ENCODE measurements around the gene MSLN. TPM values are rescaled to one million over a fixed set of nuclear protein-coding genes. Genes with fewer than 3 reads are reported as not detected.

MSLN gene
- total and polyA plus RNA-seq, 2 of the 13 experiments (the other 11 are each of a cell fraction or from before 2014, with no cell fraction given): 2.0 to 2.3 TPM

DNA sequence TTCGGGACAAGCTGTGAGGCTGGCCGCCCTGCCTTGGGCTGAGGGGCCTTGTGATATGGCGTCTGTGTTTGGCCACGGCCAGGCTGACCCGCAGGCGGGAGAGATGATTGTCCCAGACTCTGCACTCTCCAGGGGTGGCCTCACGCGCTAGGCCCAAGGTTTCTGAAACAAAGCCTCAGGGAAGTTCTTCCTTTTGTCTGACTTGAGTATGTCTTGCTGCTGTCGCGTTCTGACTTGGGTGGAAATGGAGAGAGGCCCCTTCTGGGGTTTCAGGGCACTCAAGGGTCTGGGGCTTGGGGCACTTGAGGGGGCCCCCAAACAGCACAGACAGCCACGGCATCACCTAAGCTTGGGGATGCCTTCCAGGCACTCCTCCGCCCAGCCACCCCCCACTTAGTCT lies 49.5 kb upstream of the MSLN start:
- POLR2A ChIA-PET: no interaction called here
- H2AFZ ChIP-seq (ENCODE audit: low read length): no peak overlapping the region
- 19% methylated on average over 6 of the region's 12 CpGs for WGBS (ENCODE audit: low lambda C conversion rate)
- intact Hi-C loops (cut with micrococcal nuclease; ENCODE audit: unreplicated experiment) (no loop called here), in situ Hi-C loops (cut with HindIII; ENCODE audit: extremely low pct_ligation_motif_present, low pct_unique_long_range_greater_than_20kb) (loop anchor here (5.0 kb wide), 1 partner anchor 76 kb away; the partner anchor contains the start of genes CHTF18 and RPUSD1)
- H3K9me3 ChIP-seq (ENCODE audit: low read length): no peaks in the 10 kb centered on the region
- no peak overlapping the region for H3K4me2 ChIP-seq (ENCODE audit: low read depth, low read length)
- H3K27ac ChIP-seq (ENCODE audit: extremely low read length, insufficient read depth, low read length): no peak overlapping the region
- CTCF ChIA-PET (ENCODE audit: low intra/inter-chr PET ratio, low total read pairs): interaction anchor here (0.7 to 2.3 kb wide), 4 partner anchors 23 to 76 kb away, joined by 3 to 19 read pairs (median 10); no protein-coding TSS in a partner anchor
- H3K9ac ChIP-seq (ENCODE audit: insufficient read depth, low read depth, low read length): no peak overlapping the region
- TF ChIP-seq ZNF709 (CRISPR knock-in tag; IDR thresholded peaks at IDR 0.05) (no peak), CHD4 (IDR thresholded peaks at IDR 0.05; ENCODE audit: borderline replicate concordance, low read length) (no peak), SMAD3 (CRISPR knock-in tag; IDR thresholded peaks at IDR 0.05) (no peak), ZNF883 (CRISPR knock-in tag; IDR thresholded peaks at IDR 0.05; ENCODE audit: not compliant biosample characterization) (no peak), ZFP36L1 (CRISPR knock-in tag; IDR thresholded peaks at IDR 0.05) (no peak), HNRNPH1 (optimal IDR thresholded peaks at IDR 0.05; ENCODE audit: low read depth, low read length) (no peak), SP4 (CRISPR knock-in tag; IDR thresholded peaks at IDR 0.05) (no peak), ZNF256 (CRISPR knock-in tag; conservative IDR thresholded peaks at IDR 0.05) (no peak), KDM3A (CRISPR knock-in tag; IDR thresholded peaks at IDR 0.05; ENCODE audit: low read depth) (no peak), ZNF687 (CRISPR knock-in tag; IDR thresholded peaks at IDR 0.05) (no peak), SMARCE1 (IDR thresholded peaks at IDR 0.05; ENCODE audit: borderline replicate concordance) (no peak), YEATS4 (CRISPR knock-in tag; IDR thresholded peaks at IDR 0.05; ENCODE audit: borderline replicate concordance) (no peak), ZNF143 (CRISPR knock-in tag; IDR thresholded peaks at IDR 0.05) (no peak), GPN1 (CRISPR knock-in tag; IDR thresholded peaks at IDR 0.05; ENCODE audit: borderline replicate concordance) (no peak), ZNF782 (CRISPR knock-in tag; IDR thresholded peaks at IDR 0.05; ENCODE audit: borderline replicate concordance) (no peak), ZSCAN9 (CRISPR knock-in tag; IDR thresholded peaks at IDR 0.05; ENCODE audit: borderline replicate concordance) (no peak), ZNF724P (CRISPR knock-in tag; IDR thresholded peaks at IDR 0.05; ENCODE audit: borderline replicate concordance) (no peak), ZNF879 (CRISPR knock-in tag; IDR thresholded peaks at IDR 0.05) (no peak), XRCC5 (optimal IDR thresholded peaks at IDR 0.05; ENCODE audit: low read length) (no peak)
- no TSS peak for BruUV-seq (replicated peaks)
- no peaks in the 10 kb centered on the region for H3K36me3 ChIP-seq (replicated peaks in 1 of 2; ENCODE audit: control insufficient read depth in 1 of 2, insufficient read depth in 2 of 2, low read length in 2 of 2)
- FAIRE-seq (no peak), DNase-seq (ENCODE audit: low spot score) (no peak), ATAC-seq (no peak)
- H3K79me2 ChIP-seq (ENCODE audit: insufficient read depth, low read length): no peaks in the 10 kb centered on the region
- H3K4me1 ChIP-seq (ENCODE audit: insufficient read depth, low read length): peaks cover 25% of the 10 kb centered on the region
- H3K27me3 ChIP-seq (ENCODE audit: control insufficient read depth in 1 of 2, insufficient read depth in 2 of 2, low read length in 2 of 2): peaks cover 8 to 49% of the 10 kb centered on the region in 2 experiments; a peak in 4 of 5 replicates
- no peaks in the 10 kb centered on the region for H4K20me1 ChIP-seq (ENCODE audit: insufficient read depth, low read length)
- no peak overlapping the region for H3K4me3 ChIP-seq (replicated peaks in 1 of 3; ENCODE audit: insufficient read depth in 1 of 3, low read depth in 2 of 3, low read length in 3 of 3)

Measured in HepG2 (cell line).